ENCODE data around the gene LRRC59.
"Not testable (repeated sequence)": the region's sequence is repeated elsewhere in the genome, so short reads cannot be mapped to it uniquely, and the experiment has no call there.

LRRC59 gene

GRCh38 chr17:50430821-50431618 is 33.7 kb upstream of the LRRC59 start:
- no peak overlapping the region for H2AFZ ChIP-seq (ENCODE audit: low read length)
- H3K9me3 ChIP-seq (replicated peaks; ENCODE audit: insufficient read depth, low read length), result no peaks in the 10 kb centered on the region
- H3K4me2 ChIP-seq (ENCODE audit: low read depth, low read length), result no peak overlapping the region
- TF ChIP-seq CTCF (IDR thresholded peaks at IDR 0.05; ENCODE audit: low read length) (no peak), EZH2phosphoT487 (IDR thresholded peaks at IDR 0.05; ENCODE audit: low read length) (no peak), EZH2 (optimal IDR thresholded peaks at IDR 0.05; ENCODE audit: low read depth, low read length) (no peak)
- H4K20me1 ChIP-seq (ENCODE audit: insufficient read depth, low read length), result no peaks in the 10 kb centered on the region
- no peaks in the 10 kb centered on the region for H3K9me2 ChIP-seq (replicated peaks; ENCODE audit: insufficient read depth, low read length)
- 0 out of 2 replicates have a peak, but pooled peaks cover 10% of the 10 kb centered on the region for H3K79me2 ChIP-seq (ENCODE audit: low read length)
- peaks cover 13% of the 10 kb centered on the region for H3F3A ChIP-seq (ENCODE audit: insufficient read depth, low read length)
- H3K4me1 ChIP-seq (ENCODE audit: low read length), result peaks cover 9% of the 10 kb centered on the region
- H3K36me3 ChIP-seq (replicated peaks; ENCODE audit: insufficient read depth, low read length), result no peaks in the 10 kb centered on the region
- H3K27me3 ChIP-seq (replicated peaks; ENCODE audit: insufficient read depth, low read length), result no peaks in the 10 kb centered on the region
- DNase-seq, result no peak
- H3K27ac ChIP-seq (ENCODE audit: low read length), result no peak overlapping the region
- no peak overlapping the region for H3K4me3 ChIP-seq (ENCODE audit: low read length)
- H3K9ac ChIP-seq (ENCODE audit: low read length), result no peak overlapping the region

DNA sequence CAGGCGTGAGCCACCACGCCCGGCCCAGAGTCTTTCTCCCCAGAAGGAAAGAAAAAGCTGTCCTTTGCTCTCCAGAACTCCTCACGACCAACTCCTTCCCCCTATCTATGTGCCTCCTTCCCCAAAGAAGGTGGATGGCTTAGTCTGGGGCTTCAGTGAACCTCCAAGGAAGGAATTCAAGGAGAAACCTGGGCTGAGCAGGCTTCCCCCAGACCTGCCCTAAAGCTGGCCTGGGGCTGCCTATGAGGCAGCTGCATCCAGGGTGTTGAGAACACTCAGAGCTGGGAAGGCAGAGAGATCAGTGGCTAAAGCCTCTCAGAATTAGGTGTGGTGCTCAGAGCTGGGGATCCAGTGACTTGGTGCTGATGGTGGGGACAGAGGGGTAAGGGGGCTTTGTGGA is 32.5 kb upstream of the LRRC59 start:
- TF ChIP-seq EZH2phosphoT487 (IDR thresholded peaks at IDR 0.05; ENCODE audit: low read length) (no peak), EZH2 (optimal IDR thresholded peaks at IDR 0.05; ENCODE audit: low read depth, low read length) (no peak), CTCF (IDR thresholded peaks at IDR 0.05; ENCODE audit: low read length) (no peak)
- no peaks in the 10 kb centered on the region for H3K27me3 ChIP-seq (replicated peaks; ENCODE audit: insufficient read depth, low read length)

DNA sequence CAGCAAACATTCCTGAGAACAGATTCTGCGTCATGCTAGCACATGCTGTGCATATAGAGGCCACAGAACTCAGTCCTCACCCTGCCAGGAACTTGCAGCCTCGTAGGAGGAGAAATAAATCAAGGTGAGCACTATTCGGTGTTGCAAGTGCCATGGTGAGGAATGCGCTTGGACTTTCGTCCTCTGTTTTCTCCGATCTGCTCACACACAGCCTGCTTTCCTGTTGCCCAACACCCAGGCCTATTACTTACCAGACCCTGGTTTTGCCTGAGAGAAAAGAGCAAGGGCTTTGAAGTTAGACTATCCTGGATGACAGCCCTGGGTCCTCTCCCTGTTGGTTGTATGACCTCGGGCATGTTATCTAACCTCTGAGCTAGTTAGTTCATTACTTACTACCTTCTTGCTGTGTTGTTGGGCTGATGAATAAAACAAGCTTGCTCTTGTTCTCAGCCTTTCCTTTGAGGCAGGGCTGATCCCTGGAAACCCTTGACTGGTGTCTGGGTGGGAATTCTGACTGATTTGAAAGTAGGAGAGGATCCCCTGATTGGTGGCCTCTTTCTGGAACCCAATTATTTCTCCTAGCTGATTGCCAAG is 31.6 kb upstream of the LRRC59 start:
- Histone ChIP-seq H3K36me3 (replicated peaks; ENCODE audit: insufficient read depth, low read length) (no peaks in the 10 kb centered on the region), H2AFZ (ENCODE audit: low read length) (no peak overlapping the region), H3K4me2 (ENCODE audit: low read depth, low read length) (no peak overlapping the region), H3K27ac (ENCODE audit: low read length) (no peak overlapping the region), H3K9me2 (replicated peaks; ENCODE audit: insufficient read depth, low read length) (no peaks in the 10 kb centered on the region), H3K9me3 (replicated peaks; ENCODE audit: insufficient read depth, low read length) (no peaks in the 10 kb centered on the region), H3F3A (ENCODE audit: insufficient read depth, low read length) (peaks cover 13% of the 10 kb centered on the region), H3K4me1 (ENCODE audit: low read length) (peaks cover 14% of the 10 kb centered on the region), H3K4me3 (ENCODE audit: low read length) (no peak overlapping the region), H3K9ac (ENCODE audit: low read length) (no peak overlapping the region), H3K27me3 (replicated peaks; ENCODE audit: insufficient read depth, low read length) (no peaks in the 10 kb centered on the region), H3K79me2 (ENCODE audit: low read length) (0 out of 2 replicates have a peak, but pooled peaks cover 10% of the 10 kb centered on the region), H4K20me1 (ENCODE audit: insufficient read depth, low read length) (no peaks in the 10 kb centered on the region)
- TF ChIP-seq EZH2phosphoT487 (IDR thresholded peaks at IDR 0.05; ENCODE audit: low read length), result no peak
- no peak for TF ChIP-seq CTCF (IDR thresholded peaks at IDR 0.05; ENCODE audit: low read length)
- TF ChIP-seq EZH2 (optimal IDR thresholded peaks at IDR 0.05; ENCODE audit: low read depth, low read length), result no peak
- no peak for DNase-seq

More for the DNA sequence above, 32.5 kb upstream of the LRRC59 start:
- peaks cover 14% of the 10 kb centered on the region for H3K4me1 ChIP-seq (ENCODE audit: low read length)
- H2AFZ ChIP-seq (ENCODE audit: low read length), result no peak overlapping the region
- no peak overlapping the region for H3K4me3 ChIP-seq (ENCODE audit: low read length)
- H4K20me1 ChIP-seq (ENCODE audit: insufficient read depth, low read length), result no peaks in the 10 kb centered on the region
- no peaks in the 10 kb centered on the region for H3K36me3 ChIP-seq (replicated peaks; ENCODE audit: insufficient read depth, low read length)
- no peak overlapping the region for H3K27ac ChIP-seq (ENCODE audit: low read length)
- H3K9me2 ChIP-seq (replicated peaks; ENCODE audit: insufficient read depth, low read length), result no peaks in the 10 kb centered on the region
- peaks cover 13% of the 10 kb centered on the region for H3F3A ChIP-seq (ENCODE audit: insufficient read depth, low read length)
- H3K9me3 ChIP-seq (replicated peaks; ENCODE audit: insufficient read depth, low read length), result no peaks in the 10 kb centered on the region
- 0 out of 2 replicates have a peak, but pooled peaks cover 10% of the 10 kb centered on the region for H3K79me2 ChIP-seq (ENCODE audit: low read length)
- no peak overlapping the region for H3K4me2 ChIP-seq (ENCODE audit: low read depth, low read length)
- H3K9ac ChIP-seq (ENCODE audit: low read length), result no peak overlapping the region
- no peak for DNase-seq

DNA sequence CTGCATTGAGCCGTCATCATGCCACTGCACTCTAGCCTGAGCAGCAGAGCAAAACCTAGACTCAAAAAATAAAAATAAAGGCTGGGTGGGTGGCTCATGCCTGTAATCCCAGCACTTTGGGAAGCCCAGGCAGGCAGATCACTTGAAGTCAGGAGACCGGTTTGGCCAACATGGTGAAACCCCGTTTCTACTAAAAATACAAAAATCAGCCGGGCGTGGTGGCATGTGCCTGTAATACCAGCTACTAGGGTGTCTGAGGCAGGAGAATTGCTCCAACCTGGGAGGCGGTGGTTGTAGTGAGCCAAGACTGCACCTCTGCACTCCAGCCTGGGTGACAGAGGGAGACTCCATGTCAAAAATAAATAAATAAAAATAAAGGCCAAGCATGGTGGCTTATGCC is 30.8 kb upstream of the LRRC59 start:
- Histone ChIP-seq H3K4me1 (ENCODE audit: low read length) (peaks cover 14% of the 10 kb centered on the region), H3K4me2 (ENCODE audit: low read depth, low read length) (peak overlapping the region; percentile 94; the same call in 1 of the 2 replicates), H3K79me2 (ENCODE audit: low read length) (0 out of 2 replicates have a peak, but pooled peaks cover 10% of the 10 kb centered on the region), H3F3A (ENCODE audit: insufficient read depth, low read length) (peaks cover 13% of the 10 kb centered on the region)
- DNase-seq; H3K9me3 ChIP-seq (replicated peaks; ENCODE audit: insufficient read depth, low read length); H3K9ac ChIP-seq (ENCODE audit: low read length); H3K27me3 ChIP-seq (replicated peaks; ENCODE audit: insufficient read depth, low read length); H3K36me3 ChIP-seq (replicated peaks; ENCODE audit: insufficient read depth, low read length); H3K4me3 ChIP-seq (ENCODE audit: low read length); H4K20me1 ChIP-seq (ENCODE audit: insufficient read depth, low read length); H2AFZ ChIP-seq (ENCODE audit: low read length); H3K27ac ChIP-seq (ENCODE audit: low read length); H3K9me2 ChIP-seq (replicated peaks; ENCODE audit: insufficient read depth, low read length): not testable (repeated sequence)
